VCaP (cell line): ENCODE measurements around the gene MYO1D.

Experiments
- H3K27ac ChIP-seq: fragments of 450-650 bp; 2 replicates; pipeline ENCODE4 v1.5.1; 2017
- CTCF ChIP-seq: fragments of 450-650 bp; conservative IDR thresholded peaks from 2 replicates; pipeline ENCODE4 v1.5.1; 2017; ENCODE audit warnings: mild to moderate bottlenecking, moderate library complexity

The MYO1D gene

GRCh38 chr17:32584792-32585191, 292.1 kb downstream of the MYO1D start:
- no peak for TF ChIP-seq CTCF
- no peak overlapping the region for H3K27ac ChIP-seq

- no peak overlapping the region for H3K27ac ChIP-seq
- TF ChIP-seq CTCF, result no peak
Observed at GRCh38 chr17:32583053-32583452, 293.9 kb downstream of the MYO1D start.

- no peak for TF ChIP-seq CTCF
- H3K27ac ChIP-seq, result no peak overlapping the region
Observed at GRCh38 chr17:32575852-32576251, 301.1 kb downstream of the MYO1D start.

GRCh38 chr17:32570081-32570396, 306.9 kb downstream of the MYO1D start:
- H3K27ac ChIP-seq, result no peak overlapping the region
- TF ChIP-seq CTCF, result no peak

GRCh38 chr17:32569171-32570080, 307.5 kb downstream of the MYO1D start:
- no peak for TF ChIP-seq CTCF
- H3K27ac ChIP-seq, result no peak overlapping the region

- H3K27ac ChIP-seq, result no peak overlapping the region
- no peak for TF ChIP-seq CTCF
Observed at GRCh38 chr17:32568705-32569104, 308.2 kb downstream of the MYO1D start.

- no peak for TF ChIP-seq CTCF
Observed at GRCh38 chr17:32567511-32567910, 309.4 kb downstream of the MYO1D start.

More at GRCh38 chr17:32567511-32567910, 309.4 kb downstream of the MYO1D start:
- H3K27ac ChIP-seq, result no peak overlapping the region
